Neural progenitor cell (in vitro differentiated cells): ENCODE measurements around the gene HIF1AN. TPM values are rescaled to one million over a fixed set of nuclear protein-coding genes. Genes with fewer than 3 reads are reported as not detected.
A peak's percentile ranks its signal among the peaks of the same experiment; 100 is the strongest.

ENCODE experiments used
- DNase-seq: peaks from one replicate; pipeline ENCODE4 v3.0.0-alpha.2; 2016; ENCODE audit warnings: low spot score
- H2AFZ ChIP-seq: fragments of 200-600 bp; sonication (generic); replicated peaks from 2 replicates; pipeline ENCODE4 v1.6.1; 2016; ENCODE audit warnings: antibody characterized with exemption
- H3F3A ChIP-seq: fragments of 200-600 bp; sonication (generic); 2 replicates; pipeline ENCODE4 v1.6.1; 2016; ENCODE audit warnings: antibody characterized with exemption, low read depth
- H3K27ac ChIP-seq: fragments of 200-600 bp; sonication (generic); 2 replicates; pipeline ENCODE4 v1.5.1; 2016; ENCODE audit warnings: mild to moderate bottlenecking
- H3K27me3 ChIP-seq: fragments of 200-600 bp; sonication (generic); 2 replicates; pipeline ENCODE4 v1.6.1; 2016; ENCODE audit warnings: mild to moderate bottlenecking, moderate library complexity
- H3K36me3 ChIP-seq: fragments of 200-600 bp; sonication (generic); 2 replicates; pipeline ENCODE4 v1.5.1; 2016
- H3K4me1 ChIP-seq: fragments of 200-600 bp; sonication (generic); 2 replicates; pipeline ENCODE4 v1.6.1; 2016; ENCODE audit warnings: mixed run types
- H3K4me2 ChIP-seq: fragments of 200-600 bp; sonication (generic); 2 replicates; pipeline ENCODE4 v1.6.1; 2016
- H3K4me3 ChIP-seq: fragments of 200-600 bp; sonication (generic); 2 replicates; pipeline ENCODE4 v1.5.1; 2016
- H3K79me2 ChIP-seq: fragments of 200-600 bp; sonication (generic); 2 replicates; pipeline ENCODE4 v1.6.1; 2016; ENCODE audit warnings: low read depth
- H3K9ac ChIP-seq: fragments of 200-600 bp; sonication (generic); 2 replicates; pipeline ENCODE4 v1.6.1; 2016
- H3K9me3 ChIP-seq: fragments of 200-600 bp; sonication (generic); 2 replicates; pipeline ENCODE4 v1.5.1; 2016; ENCODE audit warnings: low read depth
- H4K20me1 ChIP-seq: fragments of 200-600 bp; sonication (generic); 2 replicates; pipeline ENCODE4 v1.6.1; 2016; ENCODE audit warnings: low read depth
- H3K27ac Mint-ChIP-seq: 3 replicates; pipeline ENCODE4 v1.8.0; 2021; ENCODE audit warnings: mixed read lengths
- H3K27me3 Mint-ChIP-seq: 2 replicates; pipeline ENCODE4 v1.8.0; 2022; ENCODE audit warnings: low read depth, mild to moderate bottlenecking, inconsistent platforms, moderate library complexity, mixed read lengths; ENCODE audit not compliant: insufficient read depth
- H3K36me3 Mint-ChIP-seq: 3 replicates; pipeline ENCODE4 v1.8.0; 2021; ENCODE audit warnings: mixed read lengths
- H3K4me1 Mint-ChIP-seq: 3 replicates; pipeline ENCODE4 v1.8.0; 2021; ENCODE audit warnings: mixed read lengths
- H3K4me3 Mint-ChIP-seq: 3 replicates; pipeline ENCODE4 v1.8.0; 2021; ENCODE audit warnings: mild to moderate bottlenecking, moderate library complexity, mixed read lengths
- H3K9me3 Mint-ChIP-seq: 3 replicates; pipeline ENCODE4 v1.8.0; 2020; ENCODE audit warnings: mixed read lengths
- EZH2 ChIP-seq: fragments of 200-600 bp; sonication (generic); IDR thresholded peaks from 2 replicates; pipeline ENCODE4 v1.6.1; 2017; ENCODE audit warnings: antibody characterized with exemption, mild to moderate bottlenecking, moderate library complexity
- EZH2phosphoT487 ChIP-seq: fragments of 200-600 bp; sonication (generic); IDR thresholded peaks from 2 replicates; pipeline ENCODE4 v1.6.1; 2017; ENCODE audit warnings: antibody characterized with exemption
- total RNA-seq: library from RNA; depleted of rRNA; stranded (reverse); fragments of >200 nt; gene quantifications from 2 replicates; pipeline ENCODE4 v1.2.3, GENCODE V29; 2015; ENCODE audit warnings: low replicate concordance
- TF ChIP-seq, protein P1 (sequence below): fragments of 200-600 bp; sonication (generic); IDR thresholded peaks from 2 replicates; pipeline ENCODE4 v1.5.1; 2017; ENCODE audit warnings: antibody characterized with exemption, mild to moderate bottlenecking

HIF1AN gene
- total RNA-seq, 1 donor from 2014 or later = 26.4 TPM

GRCh38 chr10:100535338-100535714 is 417 bp upstream of the HIF1AN start:
- H3F3A ChIP-seq = no peaks in the 10 kb centered on the region
- peaks cover 13% of the 10 kb centered on the region for H3K4me1 Mint-ChIP-seq
- no peak overlapping the region for H3K27ac ChIP-seq
- peaks cover 42% of the 10 kb centered on the region for H3K79me2 ChIP-seq
- TF ChIP-seq EZH2phosphoT487 (no peak), EZH2 (no peak)
- TF ChIP-seq, protein P1, sequence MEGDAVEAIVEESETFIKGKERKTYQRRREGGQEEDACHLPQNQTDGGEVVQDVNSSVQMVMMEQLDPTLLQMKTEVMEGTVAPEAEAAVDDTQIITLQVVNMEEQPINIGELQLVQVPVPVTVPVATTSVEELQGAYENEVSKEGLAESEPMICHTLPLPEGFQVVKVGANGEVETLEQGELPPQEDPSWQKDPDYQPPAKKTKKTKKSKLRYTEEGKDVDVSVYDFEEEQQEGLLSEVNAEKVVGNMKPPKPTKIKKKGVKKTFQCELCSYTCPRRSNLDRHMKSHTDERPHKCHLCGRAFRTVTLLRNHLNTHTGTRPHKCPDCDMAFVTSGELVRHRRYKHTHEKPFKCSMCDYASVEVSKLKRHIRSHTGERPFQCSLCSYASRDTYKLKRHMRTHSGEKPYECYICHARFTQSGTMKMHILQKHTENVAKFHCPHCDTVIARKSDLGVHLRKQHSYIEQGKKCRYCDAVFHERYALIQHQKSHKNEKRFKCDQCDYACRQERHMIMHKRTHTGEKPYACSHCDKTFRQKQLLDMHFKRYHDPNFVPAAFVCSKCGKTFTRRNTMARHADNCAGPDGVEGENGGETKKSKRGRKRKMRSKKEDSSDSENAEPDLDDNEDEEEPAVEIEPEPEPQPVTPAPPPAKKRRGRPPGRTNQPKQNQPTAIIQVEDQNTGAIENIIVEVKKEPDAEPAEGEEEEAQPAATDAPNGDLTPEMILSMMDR = no peak
- H3K36me3 Mint-ChIP-seq = peaks cover 2% of the 10 kb centered on the region
- peaks cover 12% of the 10 kb centered on the region for H3K4me1 ChIP-seq
- H3K4me3 ChIP-seq = peak overlapping the region; percentile 88
- H3K4me2 ChIP-seq = no peak overlapping the region
- H4K20me1 ChIP-seq = peaks cover 34% of the 10 kb centered on the region
- DNase-seq = no peak
- no peaks in the 10 kb centered on the region for H3K9me3 Mint-ChIP-seq
- no peak overlapping the region for H3K27ac Mint-ChIP-seq
- peak overlapping the region; percentile 78 for H2AFZ ChIP-seq
- H3K27me3 ChIP-seq = no peaks in the 10 kb centered on the region
- no peaks in the 10 kb centered on the region for H3K36me3 ChIP-seq
- H3K4me3 Mint-ChIP-seq = no peak overlapping the region
- no peaks in the 10 kb centered on the region for H3K27me3 Mint-ChIP-seq
- no peak overlapping the region for H3K9ac ChIP-seq
- H3K9me3 ChIP-seq = no peaks in the 10 kb centered on the region

DNA sequence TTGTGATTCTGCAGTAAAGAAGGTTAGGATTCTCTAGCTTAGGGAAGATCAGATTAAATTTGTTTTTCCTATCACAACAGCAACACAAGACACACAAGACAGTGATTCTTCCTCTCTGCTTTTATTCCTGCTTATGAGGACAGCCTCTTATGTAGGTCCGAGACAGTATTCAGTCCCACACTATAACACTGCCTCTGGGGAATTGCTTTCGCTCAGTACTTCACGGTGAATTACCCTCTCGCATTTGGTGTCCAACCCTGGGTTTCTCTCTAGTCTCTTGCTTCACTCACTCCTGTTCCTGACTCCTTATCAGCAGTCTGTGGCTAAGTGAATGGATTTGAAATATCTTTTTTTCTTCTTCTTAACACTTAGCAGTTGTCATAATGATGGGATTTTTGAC is 1.7 kb downstream of the HIF1AN start:
- Mint-ChIP-seq H3K4me1 (peaks cover 11% of the 10 kb centered on the region), H3K9me3 (no peaks in the 10 kb centered on the region), H3K27me3 (no peaks in the 10 kb centered on the region), H3K36me3 (peaks cover 11% of the 10 kb centered on the region), H3K4me3 (no peak overlapping the region), H3K27ac (no peak overlapping the region)
- Histone ChIP-seq H3K27ac (no peak overlapping the region), H3K27me3 (no peaks in the 10 kb centered on the region), H3F3A (no peaks in the 10 kb centered on the region), H3K4me2 (peak overlapping the region; percentile 99), H3K4me1 (peaks cover 10% of the 10 kb centered on the region), H4K20me1 (peaks cover 41% of the 10 kb centered on the region), H3K36me3 (peaks cover 8% of the 10 kb centered on the region), H3K79me2 (peaks cover 57% of the 10 kb centered on the region), H3K9ac (no peak overlapping the region), H3K9me3 (no peaks in the 10 kb centered on the region), H3K4me3 (no peak overlapping the region), H2AFZ (no peak overlapping the region)
- DNase-seq = no peak
- TF ChIP-seq, protein P1 = no peak
- TF ChIP-seq EZH2phosphoT487 (no peak), EZH2 (no peak)

GRCh38 chr10:100544950-100545349 is 9.2 kb downstream of the HIF1AN start:
- no peak overlapping the region for H3K9ac ChIP-seq
- H3F3A ChIP-seq = no peaks in the 10 kb centered on the region
- no peaks in the 10 kb centered on the region for H3K27me3 ChIP-seq
- no peaks in the 10 kb centered on the region for H3K27me3 Mint-ChIP-seq
- no peak overlapping the region for H2AFZ ChIP-seq
- H3K4me3 ChIP-seq = no peak overlapping the region
- H3K4me1 Mint-ChIP-seq = no peaks in the 10 kb centered on the region
- TF ChIP-seq EZH2 (no peak), EZH2phosphoT487 (no peak)
- TF ChIP-seq, protein P1 = no peak
- no peak overlapping the region for H3K27ac Mint-ChIP-seq
- peaks cover 48% of the 10 kb centered on the region for H3K36me3 Mint-ChIP-seq
- no peaks in the 10 kb centered on the region for H3K9me3 Mint-ChIP-seq
- no peak overlapping the region for H3K27ac ChIP-seq
- H3K4me3 Mint-ChIP-seq = no peak overlapping the region
- H4K20me1 ChIP-seq = peaks cover 20% of the 10 kb centered on the region
- peaks cover 18% of the 10 kb centered on the region for H3K79me2 ChIP-seq
- no peak overlapping the region for H3K4me2 ChIP-seq
- H3K9me3 ChIP-seq = no peaks in the 10 kb centered on the region
- H3K36me3 ChIP-seq = peaks cover 8% of the 10 kb centered on the region
- DNase-seq = no peak
- H3K4me1 ChIP-seq = no peaks in the 10 kb centered on the region
